Esophagus muscularis mucosa (tissue), 4 donors: ENCODE measurements around the gene CALHM5.

Experiments used
- EP300 ChIP-seq: sonication (generic); formaldehyde crosslinking; IDR thresholded peaks from one replicate; pipeline ENCODE4 v1.6.1; 2017; ENCODE audit warnings: antibody characterized with exemption
- POLR2A ChIP-seq: fragments of 450-650 bp; IDR thresholded peaks from one replicate; pipeline ENCODE4 v1.6.1; 2017; ENCODE audit warnings: antibody characterized with exemption, moderate library complexity, mild to moderate bottlenecking, low read depth
- TF ChIP-seq, protein P1 (sequence below), 3 experiments: fragments of 200-600 bp in 2 of 3; fragments of 450-650 bp in 1 of 3; sonication (generic) in 2 of 3; IDR thresholded peaks; one replicate each; pipeline ENCODE4 v1.5.1; 2017 to 2019; ENCODE audit warnings: antibody characterized with exemption in 3 of 3, mild to moderate bottlenecking in 2 of 3, moderate library complexity in 1 of 3

DNA sequence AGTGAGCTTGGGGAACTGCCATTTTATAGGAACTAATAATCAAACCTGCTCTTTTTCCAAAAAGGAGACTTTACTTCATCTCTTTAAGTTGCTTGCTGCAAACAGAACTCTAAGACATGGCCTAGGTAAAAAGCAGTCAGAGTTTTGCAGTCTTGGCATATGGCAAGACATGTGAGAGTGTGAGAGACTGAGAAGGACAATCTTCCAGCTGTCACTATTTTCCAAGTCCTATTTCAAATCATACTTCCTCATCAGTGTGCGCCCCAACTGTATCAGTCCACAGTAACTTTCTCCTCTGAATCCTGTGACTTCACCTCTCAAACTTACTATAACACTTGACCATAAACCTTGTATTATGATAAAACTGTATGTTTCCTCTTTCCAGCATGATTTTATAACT is 39.9 kb upstream of the CALHM5 start:
- TF ChIP-seq POLR2A (no peak), EP300 (no peak)
- TF ChIP-seq, protein P1, sequence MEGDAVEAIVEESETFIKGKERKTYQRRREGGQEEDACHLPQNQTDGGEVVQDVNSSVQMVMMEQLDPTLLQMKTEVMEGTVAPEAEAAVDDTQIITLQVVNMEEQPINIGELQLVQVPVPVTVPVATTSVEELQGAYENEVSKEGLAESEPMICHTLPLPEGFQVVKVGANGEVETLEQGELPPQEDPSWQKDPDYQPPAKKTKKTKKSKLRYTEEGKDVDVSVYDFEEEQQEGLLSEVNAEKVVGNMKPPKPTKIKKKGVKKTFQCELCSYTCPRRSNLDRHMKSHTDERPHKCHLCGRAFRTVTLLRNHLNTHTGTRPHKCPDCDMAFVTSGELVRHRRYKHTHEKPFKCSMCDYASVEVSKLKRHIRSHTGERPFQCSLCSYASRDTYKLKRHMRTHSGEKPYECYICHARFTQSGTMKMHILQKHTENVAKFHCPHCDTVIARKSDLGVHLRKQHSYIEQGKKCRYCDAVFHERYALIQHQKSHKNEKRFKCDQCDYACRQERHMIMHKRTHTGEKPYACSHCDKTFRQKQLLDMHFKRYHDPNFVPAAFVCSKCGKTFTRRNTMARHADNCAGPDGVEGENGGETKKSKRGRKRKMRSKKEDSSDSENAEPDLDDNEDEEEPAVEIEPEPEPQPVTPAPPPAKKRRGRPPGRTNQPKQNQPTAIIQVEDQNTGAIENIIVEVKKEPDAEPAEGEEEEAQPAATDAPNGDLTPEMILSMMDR (IDR thresholded peaks at IDR 0.05), result no peak
